WTC11 (cell line): ENCODE results near the gene CYLD. TPM values are rescaled to one million over a fixed set of nuclear protein-coding genes. Genes with fewer than 3 reads are reported as not detected.

Source experiments
- ATAC-seq: fragments of 200-7000 bp; cut with Tn5 transposase; 2 replicates; pipeline ENCODE4 v1.10.0; 2021; ENCODE audit warnings: mild to moderate bottlenecking, moderate library complexity
- CTCF ChIA-PET: fragments of 300-600 bp; sonication (Branson Sonifier 250); formaldehyde crosslinking; loops from one replicate; lab custom pipeline; 2021; ENCODE audit warnings: antibody characterized with exemption; lab: Charles Lee
- POLR2A ChIA-PET: fragments of 350-600 bp; sonication (Branson Sonifier 250); formaldehyde crosslinking; loops from one replicate; lab custom pipeline; 2021; ENCODE audit warnings: antibody characterized with exemption; lab: Charles Lee
- DNase-seq: peaks from one replicate; pipeline ENCODE4 v3.0.0; 2021; ENCODE audit warnings: low spot score
- H3K27ac Mint-ChIP-seq: 2 replicates; pipeline ENCODE4 v1.8.0; 2021; ENCODE audit warnings: mixed read lengths
- H3K27me3 Mint-ChIP-seq: 2 replicates; pipeline ENCODE4 v1.8.0; 2021; ENCODE audit warnings: low read depth, mild to moderate bottlenecking, moderate library complexity, mixed read lengths
- H3K36me3 Mint-ChIP-seq: 2 replicates; pipeline ENCODE4 v1.8.0; 2021; ENCODE audit warnings: mixed read lengths
- H3K4me1 Mint-ChIP-seq: 2 replicates; pipeline ENCODE4 v1.8.0; 2022; ENCODE audit warnings: mixed read lengths
- H3K4me3 Mint-ChIP-seq: 2 replicates; pipeline ENCODE4 v1.8.0; 2021; ENCODE audit warnings: mild to moderate bottlenecking, moderate library complexity, mixed read lengths
- H3K9me3 Mint-ChIP-seq: 2 replicates; pipeline ENCODE4 v1.8.0; 2021; ENCODE audit warnings: mixed read lengths
- CBFB ChIP-seq: sonication (generic); formaldehyde crosslinking; IDR thresholded peaks from 2 replicates; pipeline ENCODE4 v1.8.1; 2022; ENCODE audit warnings: mild to moderate bottlenecking, low read depth, missing genetic modification reagents
- ELF4 ChIP-seq: sonication (generic); formaldehyde crosslinking; IDR thresholded peaks from 2 replicates; pipeline ENCODE4 v1.8.1; 2022; ENCODE audit warnings: low read depth, mild to moderate bottlenecking, moderate library complexity, missing genetic modification reagents
- GRHL2 ChIP-seq: fragments of 250-450 bp; sonication (Bioruptor Pico); IDR thresholded peaks from 2 replicates; pipeline ENCODE4 v1.8.0; 2022; ENCODE audit warnings: mild to moderate bottlenecking, moderate library complexity; ENCODE audit not compliant: insufficient replicate concordance, severe bottlenecking
- HMGA2 ChIP-seq: fragments of 250-450 bp; sonication (Bioruptor Pico); IDR thresholded peaks from 2 replicates; pipeline ENCODE4 v1.4.0; 2021; ENCODE audit warnings: mild to moderate bottlenecking, moderate library complexity
- IRF2 ChIP-seq: sonication (generic); formaldehyde crosslinking; IDR thresholded peaks from 2 replicates; pipeline ENCODE4 v1.8.0; 2022; ENCODE audit warnings: low read depth, missing genetic modification reagents, borderline replicate concordance
- JUN ChIP-seq: sonication (generic); formaldehyde crosslinking; IDR thresholded peaks from 2 replicates; pipeline ENCODE4 v1.8.0; 2023; ENCODE audit warnings: mild to moderate bottlenecking, missing genetic modification reagents
- KAT7 ChIP-seq: sonication (generic); formaldehyde crosslinking; IDR thresholded peaks from 2 replicates; pipeline ENCODE4 v1.8.1; 2023; ENCODE audit warnings: missing genetic modification reagents, mild to moderate bottlenecking, borderline replicate concordance
- SMAD4 ChIP-seq: sonication (generic); formaldehyde crosslinking; IDR thresholded peaks from 2 replicates; pipeline ENCODE4 v1.8.0; 2022; ENCODE audit warnings: mild to moderate bottlenecking, missing genetic modification reagents
- SOX15 ChIP-seq: fragments of 250-450 bp; sonication (Bioruptor Pico); IDR thresholded peaks from 2 replicates; pipeline ENCODE4 v1.9.0; 2021; ENCODE audit warnings: mild to moderate bottlenecking
- ZBTB21 ChIP-seq: sonication (generic); formaldehyde crosslinking; IDR thresholded peaks from 2 replicates; pipeline ENCODE4 v1.8.1; 2023; ENCODE audit warnings: mild to moderate bottlenecking, missing genetic modification reagents, borderline replicate concordance
- total RNA-seq: library from RNA; stranded (reverse); gene quantifications from 3 replicates; pipeline ENCODE4 v1.2.3, GENCODE V29; 2021
- TF ChIP-seq, protein P1 (sequence below): sonication (generic); formaldehyde crosslinking; IDR thresholded peaks from 2 replicates; pipeline ENCODE4 v1.8.1; 2022; ENCODE audit warnings: mild to moderate bottlenecking, moderate library complexity, missing genetic modification reagents
- TF ChIP-seq, protein P2 (sequence below): fragments of 250-450 bp; sonication (Bioruptor Pico); IDR thresholded peaks from 2 replicates; pipeline ENCODE4 v1.8.0; 2021; ENCODE audit warnings: mild to moderate bottlenecking
- TF ChIP-seq, protein P3 (sequence below): sonication (generic); formaldehyde crosslinking; IDR thresholded peaks from 2 replicates; pipeline ENCODE4 v1.8.0; 2022; ENCODE audit warnings: mild to moderate bottlenecking, missing genetic modification reagents
- TF ChIP-seq, protein P4 (sequence below): sonication (generic); formaldehyde crosslinking; IDR thresholded peaks from 2 replicates; pipeline ENCODE4 v1.8.0; 2023; ENCODE audit warnings: mild to moderate bottlenecking, missing genetic modification reagents
- TF ChIP-seq, protein P5 (sequence below): sonication (generic); formaldehyde crosslinking; IDR thresholded peaks from 2 replicates; pipeline ENCODE4 v1.8.1; 2022; ENCODE audit warnings: mild to moderate bottlenecking, missing genetic modification reagents, moderate library complexity, borderline replicate concordance
- TF ChIP-seq, protein P6 (sequence below): sonication (generic); formaldehyde crosslinking; IDR thresholded peaks from 2 replicates; pipeline ENCODE4 v1.8.0; 2022; ENCODE audit warnings: mild to moderate bottlenecking, missing genetic modification reagents
- TF ChIP-seq, protein P7 (sequence below): fragments of 250-450 bp; sonication (Bioruptor Pico); conservative IDR thresholded peaks from 2 replicates; pipeline ENCODE4 v1.9.0; 2021; ENCODE audit warnings: mild to moderate bottlenecking

The CYLD gene
- total RNA-seq, 1 experiment from 2014 or later = 10.8 TPM

DNA sequence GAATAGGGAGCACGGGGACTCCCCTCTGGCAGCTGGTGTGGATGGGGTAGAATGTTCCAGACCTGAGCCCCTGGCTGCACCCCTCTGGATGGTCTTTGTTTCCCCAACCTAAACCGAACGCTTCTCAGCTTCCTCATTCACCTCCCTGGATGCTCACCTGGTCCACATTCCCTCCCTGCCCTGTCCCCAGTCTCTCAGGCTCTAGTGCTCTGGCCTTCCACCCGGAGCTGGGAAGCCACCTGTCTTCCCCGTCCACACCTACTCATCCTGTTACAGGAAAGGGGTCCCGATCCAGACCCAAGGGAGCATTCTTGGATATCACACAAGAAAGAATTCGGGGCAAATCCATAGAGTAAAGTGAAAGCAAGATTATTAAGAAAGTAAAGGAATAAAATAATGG lies 73.5 kb downstream of the CYLD start:
- Mint-ChIP-seq H3K4me3 (no peak overlapping the region), H3K27me3 (no peaks in the 10 kb centered on the region), H3K9me3 (no peaks in the 10 kb centered on the region), H3K4me1 (peaks cover 2% of the 10 kb centered on the region), H3K36me3 (no peaks in the 10 kb centered on the region), H3K27ac (no peak overlapping the region)
- DNase-seq (no peak), ATAC-seq (no peak)
- ChIA-PET CTCF (interaction anchor here (6.4 kb wide), 1 partner anchor 9 kb away, joined by 48 read pairs; no protein-coding TSS in a partner anchor), POLR2A (no interaction called here)
- TF ChIP-seq, protein P1, sequence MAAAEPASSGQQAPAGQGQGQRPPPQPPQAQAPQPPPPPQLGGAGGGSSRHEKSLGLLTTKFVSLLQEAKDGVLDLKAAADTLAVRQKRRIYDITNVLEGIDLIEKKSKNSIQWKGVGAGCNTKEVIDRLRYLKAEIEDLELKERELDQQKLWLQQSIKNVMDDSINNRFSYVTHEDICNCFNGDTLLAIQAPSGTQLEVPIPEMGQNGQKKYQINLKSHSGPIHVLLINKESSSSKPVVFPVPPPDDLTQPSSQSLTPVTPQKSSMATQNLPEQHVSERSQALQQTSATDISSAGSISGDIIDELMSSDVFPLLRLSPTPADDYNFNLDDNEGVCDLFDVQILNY = no peak
- TF ChIP-seq, protein P2, sequence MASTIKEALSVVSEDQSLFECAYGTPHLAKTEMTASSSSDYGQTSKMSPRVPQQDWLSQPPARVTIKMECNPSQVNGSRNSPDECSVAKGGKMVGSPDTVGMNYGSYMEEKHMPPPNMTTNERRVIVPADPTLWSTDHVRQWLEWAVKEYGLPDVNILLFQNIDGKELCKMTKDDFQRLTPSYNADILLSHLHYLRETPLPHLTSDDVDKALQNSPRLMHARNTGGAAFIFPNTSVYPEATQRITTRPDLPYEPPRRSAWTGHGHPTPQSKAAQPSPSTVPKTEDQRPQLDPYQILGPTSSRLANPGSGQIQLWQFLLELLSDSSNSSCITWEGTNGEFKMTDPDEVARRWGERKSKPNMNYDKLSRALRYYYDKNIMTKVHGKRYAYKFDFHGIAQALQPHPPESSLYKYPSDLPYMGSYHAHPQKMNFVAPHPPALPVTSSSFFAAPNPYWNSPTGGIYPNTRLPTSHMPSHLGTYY (CRISPR knock-in tag) = no peak
- no peak for TF ChIP-seq CBFB
- no peak for TF ChIP-seq HMGA2 (CRISPR knock-in tag)
- no peak for TF ChIP-seq SOX15 (CRISPR knock-in tag)
- TF ChIP-seq, protein P3, sequence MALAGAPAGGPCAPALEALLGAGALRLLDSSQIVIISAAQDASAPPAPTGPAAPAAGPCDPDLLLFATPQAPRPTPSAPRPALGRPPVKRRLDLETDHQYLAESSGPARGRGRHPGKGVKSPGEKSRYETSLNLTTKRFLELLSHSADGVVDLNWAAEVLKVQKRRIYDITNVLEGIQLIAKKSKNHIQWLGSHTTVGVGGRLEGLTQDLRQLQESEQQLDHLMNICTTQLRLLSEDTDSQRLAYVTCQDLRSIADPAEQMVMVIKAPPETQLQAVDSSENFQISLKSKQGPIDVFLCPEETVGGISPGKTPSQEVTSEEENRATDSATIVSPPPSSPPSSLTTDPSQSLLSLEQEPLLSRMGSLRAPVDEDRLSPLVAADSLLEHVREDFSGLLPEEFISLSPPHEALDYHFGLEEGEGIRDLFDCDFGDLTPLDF = no peak
- TF ChIP-seq IRF2 = no peak
- no peak for TF ChIP-seq GRHL2 (CRISPR knock-in tag)
- TF ChIP-seq KAT7 (CRISPR knock-in tag) = no peak
- TF ChIP-seq, protein P4, sequence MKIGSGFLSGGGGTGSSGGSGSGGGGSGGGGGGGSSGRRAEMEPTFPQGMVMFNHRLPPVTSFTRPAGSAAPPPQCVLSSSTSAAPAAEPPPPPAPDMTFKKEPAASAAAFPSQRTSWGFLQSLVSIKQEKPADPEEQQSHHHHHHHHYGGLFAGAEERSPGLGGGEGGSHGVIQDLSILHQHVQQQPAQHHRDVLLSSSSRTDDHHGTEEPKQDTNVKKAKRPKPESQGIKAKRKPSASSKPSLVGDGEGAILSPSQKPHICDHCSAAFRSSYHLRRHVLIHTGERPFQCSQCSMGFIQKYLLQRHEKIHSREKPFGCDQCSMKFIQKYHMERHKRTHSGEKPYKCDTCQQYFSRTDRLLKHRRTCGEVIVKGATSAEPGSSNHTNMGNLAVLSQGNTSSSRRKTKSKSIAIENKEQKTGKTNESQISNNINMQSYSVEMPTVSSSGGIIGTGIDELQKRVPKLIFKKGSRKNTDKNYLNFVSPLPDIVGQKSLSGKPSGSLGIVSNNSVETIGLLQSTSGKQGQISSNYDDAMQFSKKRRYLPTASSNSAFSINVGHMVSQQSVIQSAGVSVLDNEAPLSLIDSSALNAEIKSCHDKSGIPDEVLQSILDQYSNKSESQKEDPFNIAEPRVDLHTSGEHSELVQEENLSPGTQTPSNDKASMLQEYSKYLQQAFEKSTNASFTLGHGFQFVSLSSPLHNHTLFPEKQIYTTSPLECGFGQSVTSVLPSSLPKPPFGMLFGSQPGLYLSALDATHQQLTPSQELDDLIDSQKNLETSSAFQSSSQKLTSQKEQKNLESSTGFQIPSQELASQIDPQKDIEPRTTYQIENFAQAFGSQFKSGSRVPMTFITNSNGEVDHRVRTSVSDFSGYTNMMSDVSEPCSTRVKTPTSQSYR = no peak
- TF ChIP-seq ELF4 (CRISPR knock-in tag) = no peak
- TF ChIP-seq, protein P5, sequence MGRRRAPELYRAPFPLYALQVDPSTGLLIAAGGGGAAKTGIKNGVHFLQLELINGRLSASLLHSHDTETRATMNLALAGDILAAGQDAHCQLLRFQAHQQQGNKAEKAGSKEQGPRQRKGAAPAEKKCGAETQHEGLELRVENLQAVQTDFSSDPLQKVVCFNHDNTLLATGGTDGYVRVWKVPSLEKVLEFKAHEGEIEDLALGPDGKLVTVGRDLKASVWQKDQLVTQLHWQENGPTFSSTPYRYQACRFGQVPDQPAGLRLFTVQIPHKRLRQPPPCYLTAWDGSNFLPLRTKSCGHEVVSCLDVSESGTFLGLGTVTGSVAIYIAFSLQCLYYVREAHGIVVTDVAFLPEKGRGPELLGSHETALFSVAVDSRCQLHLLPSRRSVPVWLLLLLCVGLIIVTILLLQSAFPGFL (CRISPR knock-in tag) = no peak
- no peak for TF ChIP-seq ZBTB21 (CRISPR knock-in tag)
- no peak for TF ChIP-seq SMAD4
- no peak for TF ChIP-seq JUN (CRISPR knock-in tag)
- TF ChIP-seq, protein P6, sequence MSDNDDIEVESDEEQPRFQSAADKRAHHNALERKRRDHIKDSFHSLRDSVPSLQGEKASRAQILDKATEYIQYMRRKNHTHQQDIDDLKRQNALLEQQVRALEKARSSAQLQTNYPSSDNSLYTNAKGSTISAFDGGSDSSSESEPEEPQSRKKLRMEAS (CRISPR knock-in tag) = no peak
- TF ChIP-seq, protein P7, sequence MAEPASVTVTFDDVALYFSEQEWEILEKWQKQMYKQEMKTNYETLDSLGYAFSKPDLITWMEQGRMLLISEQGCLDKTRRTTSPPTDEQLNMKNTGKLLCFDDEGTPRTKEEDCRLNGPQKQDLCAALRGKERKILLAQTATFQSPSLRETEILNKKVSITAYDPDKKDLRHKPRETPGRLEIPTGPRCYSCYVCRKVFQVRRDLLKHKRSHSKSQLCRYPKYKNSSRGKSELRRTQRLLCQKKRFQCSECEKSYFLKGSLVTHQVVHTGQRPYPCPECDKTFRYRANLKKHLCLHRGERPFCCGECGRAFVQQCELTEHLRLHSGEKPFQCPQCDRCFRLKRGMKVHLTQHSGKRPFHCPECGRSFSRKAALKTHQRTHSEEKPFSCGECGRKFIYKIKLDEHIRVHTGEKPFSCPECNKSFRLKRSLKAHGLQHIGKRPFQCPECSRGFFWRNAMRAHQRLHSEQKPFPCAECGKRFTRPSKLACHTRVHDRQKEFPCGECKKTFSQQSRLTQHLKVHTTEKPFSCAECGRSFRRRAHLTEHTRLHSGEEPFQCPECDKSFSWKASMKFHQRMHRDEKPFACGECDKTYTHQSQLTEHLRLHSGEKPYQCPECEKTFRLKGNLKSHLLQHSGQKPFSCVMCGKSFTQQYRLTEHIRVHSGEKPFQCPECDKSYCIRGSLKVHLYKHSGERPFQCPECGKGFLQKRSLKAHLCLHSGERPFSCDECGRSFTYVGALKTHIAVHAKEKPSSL (CRISPR knock-in tag) = no peak
